Activated CD4-positive, alpha-beta T cell treated with anti-CD3 and anti-CD28 coated beads for 48 hours (primary cell): ENCODE results near the gene ASIC4.

ENCODE experiments used
- DNase-seq: peaks from one replicate; pipeline ENCODE4 v3.0.0-alpha.2; 2020

The ASIC4 gene

DNA sequence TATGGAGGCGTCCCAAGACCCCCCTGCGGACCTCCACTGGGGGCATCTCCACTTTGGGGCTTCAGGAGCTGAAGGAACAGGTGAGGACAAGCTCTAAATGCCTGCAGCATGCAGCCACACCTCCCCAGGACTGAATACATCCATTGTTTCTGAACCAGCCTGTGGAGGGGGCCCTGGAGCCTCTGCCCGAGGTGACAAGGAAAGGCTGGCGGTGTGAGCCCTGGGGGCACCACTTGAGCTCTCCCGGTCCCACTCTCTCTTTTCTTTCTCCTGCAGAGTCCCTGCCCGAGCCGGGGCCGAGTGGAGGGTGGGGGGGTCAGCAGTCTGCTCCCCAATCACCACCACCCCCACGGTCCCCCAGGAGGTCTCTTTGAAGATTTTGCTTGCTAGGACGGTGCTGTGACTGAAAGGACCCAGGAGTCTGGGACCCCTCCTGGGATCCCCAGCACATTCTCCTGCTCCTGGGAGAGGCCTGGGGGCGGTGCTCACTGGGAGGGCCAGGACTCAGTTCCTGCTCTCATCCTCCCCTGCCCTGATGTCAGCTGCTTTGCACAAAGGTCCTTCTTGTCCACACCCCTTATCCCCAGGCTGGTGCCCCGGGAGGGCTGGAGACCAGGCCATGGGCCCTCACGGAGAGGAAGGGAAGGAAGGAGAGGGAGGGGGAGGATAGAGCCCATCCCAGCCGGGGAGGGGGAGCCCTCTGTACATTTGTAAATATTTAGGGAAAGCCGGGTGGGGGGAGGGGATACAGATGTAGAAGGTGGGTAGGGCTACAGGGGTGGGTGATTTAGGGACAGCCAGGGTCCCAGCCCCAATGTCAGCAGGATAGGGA, 23.6 kb downstream of the ASIC4 start:
- DNase-seq = no peak

DNA sequence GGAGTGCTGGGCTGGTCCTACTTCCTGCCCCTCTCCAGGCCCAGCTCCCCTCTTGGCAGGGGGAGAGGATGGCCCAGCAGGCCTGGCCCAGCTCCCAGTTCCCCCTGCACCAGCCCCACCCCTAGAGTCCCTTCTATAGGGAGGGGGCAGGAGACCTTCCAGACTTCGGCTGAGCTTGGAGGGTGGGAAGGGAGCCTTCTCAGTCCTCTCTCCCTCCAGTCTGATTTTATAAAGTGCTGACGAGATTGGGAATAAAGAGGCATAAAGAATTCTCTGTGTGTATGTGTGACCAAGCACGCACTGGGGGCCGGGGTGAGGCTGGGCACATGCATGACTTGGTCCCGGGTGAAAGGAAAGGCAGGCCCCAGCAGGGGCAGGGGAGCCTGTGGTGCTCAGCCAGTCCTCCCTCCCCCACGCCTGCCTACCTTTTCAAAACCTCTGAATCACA, 24.2 kb downstream of the ASIC4 start:
- DNase-seq = no peak

DNA sequence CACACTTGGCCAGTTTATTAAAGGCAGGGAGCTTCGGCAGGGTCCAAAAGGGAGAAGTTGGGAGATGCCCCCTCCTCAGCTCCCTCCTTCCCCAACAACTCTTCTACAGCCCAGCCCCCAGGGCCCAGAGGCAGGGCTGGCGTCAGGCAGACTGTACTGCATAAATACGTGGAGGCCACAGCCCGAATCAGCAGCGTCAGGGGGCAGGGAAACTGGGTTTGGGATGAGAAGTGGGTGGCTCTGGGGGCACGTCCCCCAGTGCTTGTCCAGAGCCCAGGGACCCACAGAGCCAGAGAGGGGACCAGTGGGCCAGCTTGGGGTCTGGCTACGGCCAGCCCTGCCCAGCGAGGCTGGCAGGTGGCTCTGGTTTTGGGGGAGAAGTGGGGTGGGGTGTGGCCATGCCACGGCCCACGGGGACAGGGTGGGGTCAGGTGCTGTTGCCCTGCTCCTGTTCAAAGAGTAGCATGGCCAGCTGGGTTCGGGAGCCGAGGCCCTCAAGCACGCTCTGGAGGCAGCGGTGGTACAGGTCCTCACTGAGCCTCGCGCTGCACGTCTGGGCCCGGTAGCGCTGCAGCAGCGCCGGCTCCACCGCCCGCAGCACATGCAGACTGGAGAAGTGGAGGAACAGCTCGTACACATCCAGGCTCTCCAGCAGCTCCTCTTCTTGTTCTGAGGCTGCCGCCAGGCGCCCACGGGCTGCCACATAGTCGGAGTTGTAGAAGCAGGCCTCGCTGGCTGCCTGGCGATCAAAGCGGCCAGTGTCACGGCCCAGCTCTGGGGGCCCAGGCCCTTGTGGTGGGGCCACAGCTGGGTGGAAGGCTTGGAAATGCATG, 24.9 kb downstream of the ASIC4 start:
- no peak for DNase-seq

DNA sequence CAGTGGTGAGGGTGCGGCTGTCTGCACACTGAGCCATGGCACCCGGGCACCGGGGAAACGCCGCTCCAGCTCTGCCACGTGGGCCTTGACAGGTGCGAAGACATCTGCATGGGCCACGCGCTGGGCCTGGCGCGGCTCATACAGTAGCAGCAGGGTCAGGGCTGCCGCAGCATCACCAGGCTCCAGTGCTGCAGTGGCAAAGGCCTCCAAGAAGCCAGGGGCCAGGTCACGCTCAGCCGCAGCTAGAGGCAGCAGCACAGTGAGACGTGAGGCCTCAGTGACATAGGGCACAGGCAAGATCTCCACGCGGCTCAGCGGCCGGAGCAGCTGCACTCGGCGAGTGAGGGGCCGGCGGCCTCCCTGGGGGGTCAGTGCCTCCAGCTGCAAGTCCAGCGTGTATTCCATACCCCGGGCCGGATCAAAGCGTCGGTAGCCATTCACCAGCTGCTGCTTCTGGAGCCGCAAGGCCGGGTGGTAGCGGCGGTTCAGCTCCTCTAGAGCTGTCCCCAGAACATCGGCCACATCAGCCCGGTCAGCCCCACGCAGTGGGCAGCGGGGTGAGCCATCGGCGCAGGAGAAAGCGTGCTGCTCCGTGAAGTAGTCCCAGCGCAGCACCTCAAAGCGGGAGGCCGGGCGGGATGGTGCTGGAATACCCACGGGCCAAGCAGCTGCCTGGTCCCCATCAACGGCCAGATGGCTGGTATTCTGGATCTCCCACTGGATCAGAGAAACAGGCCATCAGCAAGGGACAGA, 25.8 kb downstream of the ASIC4 start:
- DNase-seq = no peak

DNA sequence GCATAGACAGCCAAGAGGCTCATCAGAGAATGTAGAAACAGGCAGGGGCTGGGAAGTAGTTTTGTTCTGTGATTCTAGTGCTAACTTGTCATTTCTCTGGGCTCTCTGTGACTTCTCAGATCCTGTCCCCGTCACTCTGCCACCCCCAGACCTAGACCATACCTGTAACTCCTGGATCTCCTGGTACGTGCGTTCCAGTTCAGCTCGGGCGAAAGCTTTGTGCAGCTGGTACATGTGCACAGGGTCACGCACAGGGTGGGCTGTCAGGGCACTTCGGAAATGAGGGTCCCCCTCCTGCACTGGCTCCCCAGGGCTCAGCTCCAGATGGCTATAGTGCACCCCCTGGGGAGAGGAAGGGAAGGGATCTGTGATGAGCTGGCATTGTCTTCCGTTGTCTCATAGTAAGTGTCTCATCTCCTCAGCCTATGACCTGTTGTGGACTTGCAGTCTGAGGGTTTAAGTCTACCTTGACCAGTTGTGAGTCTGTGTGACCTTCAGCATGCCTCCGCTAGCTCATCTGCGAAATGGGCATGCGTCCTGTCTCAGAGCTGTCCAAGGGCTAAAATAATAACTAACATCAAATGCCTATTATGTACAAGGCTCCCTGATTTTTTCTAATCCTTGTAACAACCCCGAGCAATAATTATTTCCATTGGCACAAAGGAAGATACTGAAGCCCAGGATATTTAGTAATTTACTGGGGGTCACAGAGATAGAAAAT, 26.7 kb downstream of the ASIC4 start:
- no peak for DNase-seq

DNA sequence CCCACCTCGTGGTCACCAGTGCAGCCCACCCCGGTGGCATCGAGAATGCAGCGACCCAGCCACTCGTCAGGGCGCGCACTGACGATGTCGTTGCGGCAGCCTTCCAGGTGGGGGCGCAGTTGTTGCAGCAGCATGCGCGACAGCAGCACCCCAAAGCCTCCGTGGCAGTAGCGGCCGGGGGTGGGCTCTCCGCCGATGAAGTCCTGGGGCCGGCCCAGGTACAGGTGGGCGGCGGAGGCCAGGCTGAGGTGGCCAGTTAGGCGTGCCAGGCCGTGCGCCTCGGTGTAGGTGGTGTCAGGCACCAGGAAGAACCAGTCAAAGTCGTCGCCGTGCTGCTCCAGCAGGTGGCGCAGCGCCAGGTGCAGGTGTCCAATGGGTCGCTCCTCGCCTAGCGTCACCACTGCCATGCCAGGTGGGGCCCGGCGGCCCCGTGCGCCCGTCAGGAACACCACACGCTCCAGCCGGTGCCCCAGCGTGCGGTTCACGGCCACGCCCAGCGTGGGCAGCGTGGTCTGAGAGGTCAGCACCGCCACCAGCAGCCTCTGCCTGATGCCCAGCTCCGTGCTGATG, 27.4 kb downstream of the ASIC4 start:
- DNase-seq = peak; percentile 93

DNA sequence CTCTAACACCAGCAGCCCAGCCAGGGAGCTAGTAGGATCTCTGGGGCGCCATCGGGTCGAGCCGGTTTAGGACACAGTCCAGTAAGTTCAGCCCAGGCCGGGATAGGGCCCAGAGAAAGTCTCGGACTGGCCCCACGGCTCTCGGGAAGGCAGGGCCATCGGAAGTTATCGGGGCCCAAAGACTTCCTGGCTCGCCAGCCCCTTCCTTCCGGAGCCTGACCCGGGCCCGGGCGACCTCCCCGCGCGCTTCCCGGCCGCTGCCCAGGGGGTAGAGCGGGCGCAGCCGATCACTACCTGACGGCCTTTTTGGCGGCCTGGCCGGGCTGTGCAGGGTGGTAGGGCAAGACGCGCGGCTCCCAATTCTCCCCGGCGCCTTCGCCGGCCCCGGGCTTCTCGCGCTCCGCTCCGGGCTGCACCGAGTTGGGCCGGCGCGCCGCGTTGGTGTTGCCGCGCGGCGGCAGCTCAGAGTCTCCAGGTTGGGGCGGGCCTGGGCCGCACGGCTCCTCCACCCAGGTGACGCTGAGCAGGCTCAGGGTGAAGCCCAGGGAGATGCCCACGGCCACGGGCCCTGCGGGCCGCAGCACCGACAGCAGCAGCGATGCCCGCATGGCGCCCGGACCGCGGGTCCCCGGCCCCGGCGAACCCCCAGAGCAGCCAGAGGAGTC, 28.8 kb downstream of the ASIC4 start:
- DNase-seq = no peak

DNA sequence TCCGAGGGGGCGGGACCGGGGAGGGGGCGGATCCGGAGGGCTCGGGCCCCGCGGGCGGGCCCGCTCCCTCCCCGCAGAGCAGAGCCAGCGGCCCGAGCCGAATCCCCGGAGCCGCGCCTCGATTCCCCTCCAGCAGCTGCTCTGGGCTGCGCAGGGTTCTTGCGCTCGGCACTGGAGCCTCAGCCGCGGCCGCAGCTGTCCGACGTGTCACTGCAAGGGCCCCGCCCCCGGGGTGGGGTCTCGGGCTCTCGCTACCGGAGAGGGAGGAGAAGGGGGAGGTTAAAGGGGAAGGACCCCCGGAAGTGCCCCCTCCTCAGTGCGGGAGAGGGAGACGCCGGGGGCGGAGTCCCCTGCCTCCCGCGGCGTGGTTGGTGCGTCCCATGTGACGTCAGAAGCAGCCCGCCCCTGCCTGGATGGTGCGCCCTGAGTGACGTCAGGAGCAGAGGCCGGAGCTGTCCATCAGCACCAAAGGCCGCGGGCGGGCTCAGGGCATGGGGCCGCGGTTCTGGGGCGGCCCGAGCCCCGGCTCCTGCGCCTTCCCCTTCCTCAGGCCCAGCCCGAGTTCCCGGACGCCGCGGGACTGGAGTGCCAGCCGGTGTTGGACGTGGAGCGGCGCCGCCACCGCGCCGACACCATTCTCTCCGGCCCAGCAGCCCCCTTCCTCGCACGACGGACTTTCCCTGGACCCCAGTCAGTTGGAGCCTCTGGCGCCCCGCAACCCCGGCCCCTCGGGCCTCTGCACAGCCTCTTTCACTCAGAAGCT, 29.5 kb downstream of the ASIC4 start, which contains the start of the genes CHPF and TMEM198:
Gene CHPF, minus strand, starts transcription at position 214 of the 763 bp plus-strand sequence. CDS start 271 bp downstream, outside the sequence.
Gene TMEM198, plus strand, starts transcription at position 433 of the 763 bp plus-strand sequence. CDS start 700 bp downstream, outside the sequence.
- DNase-seq = peak; percentile 96

DNA sequence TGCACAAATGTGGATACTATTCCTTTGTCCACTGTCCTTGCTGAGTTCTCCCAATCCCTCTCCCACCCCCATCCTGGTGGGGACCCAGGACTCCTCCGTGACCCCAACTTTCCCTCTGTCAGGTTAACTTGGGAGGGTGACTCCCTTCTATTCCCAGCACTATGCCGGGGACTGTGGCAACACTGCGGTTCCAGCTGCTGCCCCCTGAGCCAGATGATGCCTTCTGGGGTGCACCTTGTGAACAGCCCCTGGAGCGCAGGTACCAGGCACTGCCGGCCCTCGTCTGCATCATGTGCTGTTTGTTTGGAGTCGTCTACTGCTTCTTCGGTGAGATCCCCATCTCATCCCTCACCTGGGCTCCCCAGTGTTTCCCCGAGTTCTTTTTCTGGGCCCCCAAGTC, 30.3 kb downstream of the ASIC4 start:
- no peak for DNase-seq

DNA sequence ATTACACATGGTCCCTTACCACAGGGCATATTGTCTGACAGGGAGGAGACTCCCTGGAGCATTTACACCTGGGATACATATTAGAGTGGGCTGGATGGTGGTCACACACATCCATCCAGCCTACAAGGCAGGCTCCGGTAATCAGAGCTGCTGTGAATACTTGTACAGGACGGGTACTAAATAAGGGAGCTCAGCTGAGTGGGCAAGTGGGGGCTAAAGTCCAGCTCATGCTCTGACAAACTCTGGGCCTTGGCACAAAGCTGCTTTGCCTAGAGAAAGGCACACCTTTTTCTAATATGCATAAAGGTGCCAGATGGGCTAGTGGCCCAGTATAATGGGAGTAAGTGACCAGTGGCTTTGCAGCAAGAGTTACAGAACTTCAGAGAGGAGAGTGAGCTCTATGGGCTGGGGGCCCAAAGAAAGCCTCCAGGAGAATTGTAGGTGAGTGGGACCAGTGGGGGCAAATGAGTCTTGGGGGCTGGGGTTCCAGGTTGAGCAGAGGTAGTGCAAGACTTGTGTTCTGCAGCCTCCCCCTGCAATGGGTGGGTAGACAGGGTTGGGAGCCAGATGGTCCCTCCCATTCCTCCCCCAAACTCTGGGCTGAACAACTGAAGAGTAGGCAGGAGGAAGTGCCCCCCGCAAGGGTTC, 31.1 kb downstream of the ASIC4 start:
- no peak for DNase-seq

DNA sequence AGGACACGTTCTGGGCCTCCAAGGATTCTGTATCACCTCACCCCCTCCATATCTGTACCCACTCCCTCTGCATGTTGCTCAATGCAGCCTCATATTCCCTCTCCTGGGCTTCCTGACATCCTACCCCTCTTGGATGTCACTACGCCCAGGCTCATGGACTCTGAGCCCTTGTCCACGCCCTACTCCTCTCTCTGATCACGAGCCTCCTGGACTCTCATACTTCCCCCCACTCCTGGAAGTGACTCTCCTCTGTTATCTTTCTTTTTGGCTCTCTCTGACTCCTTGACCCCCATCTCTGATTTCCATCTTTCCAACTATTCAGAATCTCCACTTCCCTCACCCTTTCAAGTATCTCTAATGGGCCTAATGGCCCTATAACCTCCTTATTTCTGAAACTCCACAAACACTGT, 31.7 kb downstream of the ASIC4 start:
- no peak for DNase-seq

DNA sequence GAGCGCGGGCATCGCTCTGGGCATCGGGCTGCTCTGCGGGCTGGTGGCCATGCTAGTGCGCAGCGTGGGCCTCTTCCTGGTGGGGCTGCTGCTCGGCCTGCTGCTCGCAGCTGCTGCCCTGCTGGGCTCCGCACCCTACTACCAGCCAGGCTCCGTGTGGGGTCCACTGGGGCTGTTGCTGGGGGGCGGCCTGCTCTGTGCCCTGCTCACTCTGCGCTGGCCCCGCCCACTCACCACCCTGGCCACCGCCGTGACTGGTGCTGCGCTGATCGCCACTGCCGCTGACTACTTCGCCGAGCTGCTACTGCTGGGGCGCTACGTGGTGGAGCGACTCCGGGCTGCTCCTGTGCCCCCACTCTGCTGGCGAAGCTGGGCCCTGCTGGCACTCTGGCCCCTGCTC, 33.3 kb downstream of the ASIC4 start:
- no peak for DNase-seq

DNA sequence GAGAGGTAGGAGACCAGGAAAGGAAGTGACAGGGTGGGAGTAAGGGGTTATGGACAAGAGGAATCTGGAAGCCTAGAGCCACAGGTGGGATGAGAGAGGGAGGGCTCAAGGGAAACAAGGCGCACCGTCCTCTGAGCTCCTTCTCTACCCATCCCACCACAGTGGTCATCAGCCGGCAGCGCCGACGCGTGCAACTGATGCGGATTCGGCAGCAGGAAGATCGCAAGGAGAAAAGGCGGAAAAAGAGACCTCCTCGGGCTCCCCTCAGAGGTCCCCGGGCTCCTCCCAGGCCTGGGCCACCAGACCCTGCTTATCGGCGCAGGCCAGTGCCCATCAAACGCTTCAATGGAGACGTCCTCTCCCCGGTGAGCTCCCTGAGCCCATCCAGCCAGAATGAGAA, 34.7 kb downstream of the ASIC4 start:
- no peak for DNase-seq

DNA sequence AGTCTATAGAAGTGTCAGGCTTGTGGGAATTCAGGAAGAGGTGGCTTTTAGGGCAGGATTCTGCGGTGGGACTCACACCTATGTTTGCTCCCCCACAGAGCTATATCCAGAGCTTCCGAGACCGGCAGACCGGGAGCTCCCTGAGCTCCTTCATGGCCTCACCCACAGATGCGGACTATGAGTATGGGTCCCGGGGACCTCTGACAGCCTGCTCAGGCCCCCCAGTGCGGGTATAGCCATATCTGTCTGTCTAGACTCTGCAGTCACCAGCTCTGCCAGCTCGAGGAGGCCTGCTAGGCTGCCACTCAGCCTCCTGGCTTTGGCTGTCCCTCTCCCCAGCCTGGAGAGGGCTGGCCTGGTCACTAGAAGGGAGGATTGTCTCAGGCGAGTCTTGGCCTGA, 35.3 kb downstream of the ASIC4 start:
- no peak for DNase-seq

DNA sequence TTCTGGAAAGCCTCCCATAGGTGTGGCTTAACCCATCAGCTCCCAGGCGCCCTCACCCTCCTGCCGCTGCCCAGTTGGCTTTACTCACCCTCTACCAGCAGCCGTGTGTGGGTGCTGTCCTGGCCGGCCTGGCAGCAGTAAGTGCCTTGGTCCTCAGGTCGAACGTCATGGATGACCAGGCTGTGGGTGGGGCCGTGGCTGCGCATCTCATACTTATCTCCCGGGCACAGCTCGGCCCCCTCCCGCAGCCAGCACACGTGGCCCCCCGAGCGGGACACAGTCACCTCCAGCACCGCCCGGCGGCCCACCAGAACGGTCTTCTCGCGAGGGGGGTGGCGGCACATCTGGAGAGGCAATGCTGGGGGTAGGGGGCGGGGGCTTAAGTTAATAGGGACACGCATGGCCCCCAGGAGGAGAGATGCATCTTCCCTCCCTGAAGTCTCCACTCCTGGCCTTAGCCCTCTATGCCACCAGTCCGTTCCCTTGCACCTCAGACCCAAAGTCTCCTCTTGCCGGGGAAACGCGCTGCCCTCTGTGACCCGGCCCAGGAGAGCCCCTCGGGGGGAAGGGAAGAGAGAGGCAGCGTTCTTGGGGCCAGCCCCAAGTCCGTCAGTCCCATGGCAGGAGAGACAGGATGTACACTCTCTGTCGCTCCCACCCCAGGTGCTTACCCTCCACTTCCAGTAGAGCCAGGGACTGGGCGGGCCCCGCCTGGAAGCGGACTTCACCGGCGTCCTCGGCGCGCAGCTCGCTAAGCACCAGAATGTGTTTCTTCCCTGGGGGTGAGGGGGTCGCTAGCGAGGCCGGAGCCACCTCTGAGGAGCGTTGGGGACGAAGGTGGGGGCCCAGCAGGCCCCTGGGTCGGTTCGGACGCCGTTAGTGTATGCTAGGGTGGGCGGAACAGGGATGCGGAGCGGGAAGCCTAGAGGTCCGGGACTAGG, 37.4 kb downstream of the ASIC4 start:
- no peak for DNase-seq

DNA sequence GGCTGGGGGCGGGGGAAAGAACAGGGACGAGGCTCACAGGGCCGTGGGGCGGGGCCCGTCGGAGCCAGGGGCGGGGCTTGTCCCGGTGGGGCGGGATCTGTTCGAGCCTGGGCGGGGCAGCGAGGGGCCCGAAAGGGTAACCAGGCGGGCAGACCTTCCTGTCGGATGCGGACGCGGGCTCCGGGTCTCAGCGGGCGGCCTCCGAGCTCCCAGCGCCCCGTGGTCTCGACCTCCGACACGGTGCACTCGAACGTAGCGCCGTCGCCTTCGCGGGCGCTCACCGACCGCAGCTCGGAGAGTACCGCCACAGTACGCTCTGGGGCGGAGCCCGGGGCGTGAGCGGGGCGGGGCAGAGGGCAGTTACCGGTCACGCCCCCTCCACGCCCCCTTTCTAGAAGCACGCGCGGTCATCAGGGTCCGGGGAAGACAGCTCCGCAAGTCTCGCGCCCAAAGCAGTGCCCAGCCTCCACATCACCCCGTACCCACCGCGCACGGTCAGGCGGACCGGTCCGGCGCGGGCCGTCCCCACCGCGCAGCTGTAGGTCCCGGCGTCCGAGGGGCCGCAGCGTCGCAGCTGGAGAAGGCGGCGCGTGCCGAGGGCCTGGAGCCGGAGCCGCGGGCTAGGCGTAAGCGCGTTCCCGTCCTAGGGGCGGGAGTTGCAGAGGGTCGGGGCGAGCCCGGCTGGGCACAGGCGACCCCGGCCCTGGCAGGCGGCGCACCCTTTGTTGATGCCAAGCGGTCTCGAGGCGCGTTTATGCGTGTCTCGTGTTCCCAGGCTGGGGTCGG, 38.3 kb downstream of the ASIC4 start:
- peak; percentile 86 for DNase-seq

DNA sequence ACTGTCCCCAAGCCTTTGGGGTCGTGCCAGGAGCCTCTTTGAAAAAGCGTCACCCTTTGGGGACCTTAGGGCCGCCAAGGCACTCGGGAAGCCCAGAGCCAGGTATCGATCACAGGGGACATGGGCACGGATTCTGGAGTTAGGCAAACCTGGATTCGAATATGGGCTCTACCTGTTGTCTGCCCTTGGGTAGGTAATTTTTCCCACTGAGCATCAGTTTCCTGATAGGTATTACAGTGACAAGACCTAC, 38.8 kb downstream of the ASIC4 start:
- no peak for DNase-seq

DNA sequence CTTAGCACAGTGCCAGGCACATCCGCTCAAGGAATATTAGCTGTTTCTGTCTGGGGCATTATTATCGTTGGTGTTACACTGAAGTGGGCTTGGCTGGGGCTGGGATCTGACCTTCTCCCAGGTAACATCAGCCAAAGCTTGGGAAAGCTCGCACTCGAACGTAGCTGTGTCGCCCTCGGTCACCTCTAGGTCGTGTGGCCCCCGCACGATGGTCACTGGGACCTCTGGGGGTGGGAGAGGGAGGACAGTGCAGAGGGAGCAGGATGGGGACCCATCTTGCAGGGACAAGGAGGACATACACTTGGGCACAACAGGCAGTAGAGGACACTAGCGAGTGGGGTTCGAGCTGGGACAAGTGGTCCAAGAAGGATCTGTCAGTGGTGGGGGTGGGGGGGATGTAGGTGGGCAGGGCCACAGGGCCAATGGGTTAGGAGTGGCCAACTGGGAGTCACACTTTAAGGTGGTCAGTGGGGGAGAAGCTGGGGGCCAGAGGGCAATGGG, 39.2 kb downstream of the ASIC4 start:
- no peak for DNase-seq
